ENCODE data around the gene RRAD. TPM values are rescaled to one million over a fixed set of nuclear protein-coding genes. Genes with fewer than 3 reads are reported as not detected.

Gene RRAD
- total RNA-seq, 1 donor from 2014 or later: 11.1 TPM

GRCh38 chr16:66902648-66903543 is 22.4 kb downstream of the RRAD start:
- no peak overlapping the region for H3K27ac ChIP-seq
- peaks cover 38% of the 10 kb centered on the region for H3K4me1 ChIP-seq
- DNase-seq (no peak), ATAC-seq (no peak)
- H3K36me3 ChIP-seq: no peaks in the 10 kb centered on the region
- intact Hi-C loops (cut with DNase I): no loop called here
- H3K27me3 ChIP-seq: no peaks in the 10 kb centered on the region
- no peak for TF ChIP-seq CTCF (IDR thresholded peaks at IDR 0.05)
- no peak overlapping the region for H3K4me3 ChIP-seq
- no peaks in the 10 kb centered on the region for H3K9me3 ChIP-seq

- DNase-seq: no peak
- ATAC-seq: no peak
- Histone ChIP-seq H3K4me1 (peaks cover 38% of the 10 kb centered on the region), H3K27ac (no peak overlapping the region), H3K9me3 (no peaks in the 10 kb centered on the region), H3K27me3 (no peaks in the 10 kb centered on the region), H3K36me3 (no peaks in the 10 kb centered on the region), H3K4me3 (no peak overlapping the region)
- no peak for TF ChIP-seq CTCF (IDR thresholded peaks at IDR 0.05)
- intact Hi-C loops (cut with DNase I): no loop called here
Measured at GRCh38 chr16:66901626-66902025, 23.7 kb downstream of the RRAD start.

GRCh38 chr16:66900721-66901441 is 24.5 kb downstream of the RRAD start:
- peaks cover 38% of the 10 kb centered on the region for H3K4me1 ChIP-seq
- ATAC-seq (peak; percentile 57), DNase-seq (no peak)
- H3K27ac ChIP-seq: peak overlapping the region; percentile 73
- H3K9me3 ChIP-seq: no peaks in the 10 kb centered on the region
- no peak for TF ChIP-seq CTCF (IDR thresholded peaks at IDR 0.05)
- no peaks in the 10 kb centered on the region for H3K36me3 ChIP-seq
- H3K27me3 ChIP-seq: no peaks in the 10 kb centered on the region
- no peak overlapping the region for H3K4me3 ChIP-seq
- intact Hi-C loops (cut with DNase I): no loop called here

- Histone ChIP-seq H3K9me3 (no peaks in the 10 kb centered on the region), H3K4me3 (no peak overlapping the region), H3K4me1 (peaks cover 35% of the 10 kb centered on the region), H3K36me3 (no peaks in the 10 kb centered on the region), H3K27me3 (no peaks in the 10 kb centered on the region), H3K27ac (peak overlapping the region; percentile 73)
- ATAC-seq: peak; percentile 49
- intact Hi-C loops (cut with DNase I): no loop called here
- peak; percentile 87 for DNase-seq
- no peak for TF ChIP-seq CTCF (IDR thresholded peaks at IDR 0.05)
Measured at GRCh38 chr16:66899945-66900710, 25.2 kb downstream of the RRAD start.

GRCh38 chr16:66899310-66899944 is 25.9 kb downstream of the RRAD start:
- ATAC-seq: no peak
- H3K4me1 ChIP-seq: peaks cover 28% of the 10 kb centered on the region

More at GRCh38 chr16:66899310-66899944, 25.9 kb downstream of the RRAD start:
- TF ChIP-seq CTCF (IDR thresholded peaks at IDR 0.05): no peak
- intact Hi-C loops (cut with DNase I): no loop called here
- no peak for DNase-seq
- peak overlapping the region; percentile 73 for H3K27ac ChIP-seq
- H3K9me3 ChIP-seq: no peaks in the 10 kb centered on the region
- no peaks in the 10 kb centered on the region for H3K27me3 ChIP-seq
- no peaks in the 10 kb centered on the region for H3K36me3 ChIP-seq
- no peak overlapping the region for H3K4me3 ChIP-seq
